ENCODE data around the gene TMEM115. TPM values are rescaled to one million over a fixed set of nuclear protein-coding genes. Genes with fewer than 3 reads are reported as not detected.

The TMEM115 gene
- total RNA-seq, 1 donor from 2014 or later, result 51.1 TPM

- Histone ChIP-seq H3K9me3 (no peaks in the 10 kb centered on the region), H3K27ac (no peak overlapping the region), H3K27me3 (no peaks in the 10 kb centered on the region), H3K4me3 (no peak overlapping the region), H3K36me3 (no peaks in the 10 kb centered on the region), H3K4me1 (no peaks in the 10 kb centered on the region)
- no peak for DNase-seq (ENCODE audit: extremely low spot score in 2 of 2)
- intact Hi-C loops (cut with DNase I), result no loop called here
- TF ChIP-seq CTCF (IDR thresholded peaks at IDR 0.05), result no peak
Observed at GRCh38 chr3:50382722-50383121, 23.4 kb upstream of the TMEM115 start.

- no peak overlapping the region for H3K4me3 ChIP-seq
- intact Hi-C loops (cut with DNase I), result no loop called here
- H3K27ac ChIP-seq, result no peak overlapping the region
- no peaks in the 10 kb centered on the region for H3K27me3 ChIP-seq
- H3K9me3 ChIP-seq, result no peaks in the 10 kb centered on the region
- no peak for DNase-seq (ENCODE audit: extremely low spot score in 2 of 2)
- no peak for TF ChIP-seq CTCF (IDR thresholded peaks at IDR 0.05)
- no peak for TF ChIP-seq POLR2AphosphoS5 (IDR thresholded peaks at IDR 0.05; ENCODE audit: insufficient read depth in 1 of 2, low read depth in 1 of 2)
- no peak for TF ChIP-seq POLR2A (IDR thresholded peaks at IDR 0.05)
- no peaks in the 10 kb centered on the region for H3K4me1 ChIP-seq
- H3K36me3 ChIP-seq, result no peaks in the 10 kb centered on the region
Observed at GRCh38 chr3:50381383-50381782, 22.1 kb upstream of the TMEM115 start.

GRCh38 chr3:50380405-50381085, 21.2 kb upstream of the TMEM115 start:
- no peaks in the 10 kb centered on the region for H3K27me3 ChIP-seq
- H3K9me3 ChIP-seq, result no peaks in the 10 kb centered on the region
- intact Hi-C loops (cut with DNase I), result no loop called here
- H3K4me3 ChIP-seq, result no peak overlapping the region
- H3K36me3 ChIP-seq, result no peaks in the 10 kb centered on the region
- no peak for TF ChIP-seq CTCF (IDR thresholded peaks at IDR 0.05)
- no peak for TF ChIP-seq POLR2AphosphoS5 (IDR thresholded peaks at IDR 0.05; ENCODE audit: insufficient read depth in 1 of 2, low read depth in 1 of 2)
- TF ChIP-seq POLR2A (IDR thresholded peaks at IDR 0.05), result no peak
- H3K4me1 ChIP-seq, result no peaks in the 10 kb centered on the region
- DNase-seq (ENCODE audit: extremely low spot score in 2 of 2), result no peak
- H3K27ac ChIP-seq, result no peak overlapping the region

- Histone ChIP-seq H3K27me3 (no peaks in the 10 kb centered on the region), H3K4me3 (no peak overlapping the region), H3K9me3 (no peaks in the 10 kb centered on the region), H3K27ac (no peak overlapping the region), H3K4me1 (no peaks in the 10 kb centered on the region), H3K36me3 (no peaks in the 10 kb centered on the region)
- intact Hi-C loops (cut with DNase I), result no loop called here
- no peak for TF ChIP-seq POLR2AphosphoS5 (IDR thresholded peaks at IDR 0.05; ENCODE audit: insufficient read depth in 1 of 2, low read depth in 1 of 2)
- TF ChIP-seq POLR2A (IDR thresholded peaks at IDR 0.05), result no peak
- TF ChIP-seq CTCF (IDR thresholded peaks at IDR 0.05), result no peak
- DNase-seq (ENCODE audit: extremely low spot score in 2 of 2), result no peak
Observed at GRCh38 chr3:50378757-50379156, 19.4 kb upstream of the TMEM115 start.

GRCh38 chr3:50378024-50378423, 18.7 kb upstream of the TMEM115 start:
- H3K4me1 ChIP-seq, result no peaks in the 10 kb centered on the region
- H3K4me3 ChIP-seq, result no peak overlapping the region
- DNase-seq (ENCODE audit: extremely low spot score in 2 of 2), result no peak
- intact Hi-C loops (cut with DNase I), result no loop called here
- H3K27me3 ChIP-seq, result no peaks in the 10 kb centered on the region
- H3K27ac ChIP-seq, result no peak overlapping the region
- no peaks in the 10 kb centered on the region for H3K9me3 ChIP-seq
- no peaks in the 10 kb centered on the region for H3K36me3 ChIP-seq
- TF ChIP-seq POLR2A (IDR thresholded peaks at IDR 0.05) (no peak), POLR2AphosphoS5 (IDR thresholded peaks at IDR 0.05; ENCODE audit: insufficient read depth in 1 of 2, low read depth in 1 of 2) (no peak), CTCF (IDR thresholded peaks at IDR 0.05) (no peak)
